ENCODE measurements around the gene URGCP. TPM values are rescaled to one million over a fixed set of nuclear protein-coding genes. Genes with fewer than 3 reads are reported as not detected.
A peak's percentile ranks its signal among the peaks of the same experiment; 100 is the strongest.

Gene URGCP
- total and polyA plus RNA-seq, 5 donors from 2014 or later: 14.6 to 31.0 (median 21.0) TPM

DNA sequence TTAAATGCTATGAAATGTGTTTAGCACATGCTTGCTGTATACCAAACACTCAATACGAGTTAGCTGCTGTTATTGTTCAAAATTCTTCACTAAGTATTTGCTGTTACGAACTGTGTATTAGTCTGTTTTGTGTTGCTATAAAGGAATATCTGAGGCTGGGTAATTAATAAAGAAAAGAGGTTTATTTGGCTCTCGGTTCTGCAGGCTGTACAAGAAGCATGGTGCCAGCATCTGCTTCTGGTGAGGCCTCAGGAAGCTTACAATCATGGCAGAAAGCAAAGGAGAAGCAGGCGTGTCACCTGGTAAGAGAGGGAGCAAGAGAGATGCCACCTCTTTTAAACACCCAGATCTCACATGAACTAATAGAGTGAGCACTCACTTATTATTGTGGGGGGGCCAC lies 21.4 kb upstream of the URGCP start:
- H3K36me3 Mint-ChIP-seq: peaks cover 11% of the 10 kb centered on the region
- no peak for DNase-seq
- H3K4me1 Mint-ChIP-seq: peaks cover 10 to 47% (median 16%) of the 10 kb centered on the region in 4 donors
- peaks cover 0 to 1% (median 0%) of the 10 kb centered on the region in 7 donors for H3K9me3 Mint-ChIP-seq
- Histone ChIP-seq H3K36me3 (ENCODE audit: control insufficient read depth, insufficient read depth, low read length) (no peaks in the 10 kb centered on the region), H3K4me3 (ENCODE audit: low read depth, low read length) (no peak overlapping the region), H3K4me1 (ENCODE audit: control insufficient read depth, insufficient read depth, low read length, poor library complexity, severe bottlenecking) (peaks cover 14% of the 10 kb centered on the region), H3K9me3 (ENCODE audit: control insufficient read depth in 2 of 2, low read length in 2 of 2) (no peaks in the 10 kb centered on the region), H3K27me3 (ENCODE audit: control insufficient read depth, insufficient read depth, low read length) (no peaks in the 10 kb centered on the region), H3K27ac (ENCODE audit: insufficient read depth, low read length, poor library complexity, severe bottlenecking) (peak overlapping the region; percentile 92)
- H3K4me3 Mint-ChIP-seq: peak overlapping the region; percentile 54 to 90 (median 60)
- H3K27ac Mint-ChIP-seq: peak overlapping the region in 2 of 3 donors; percentile 79 to 93
- no peak for ATAC-seq (ENCODE audit: low read depth in 2 of 2)
- no peaks in the 10 kb centered on the region for H3K27me3 Mint-ChIP-seq

- H3K36me3 ChIP-seq (ENCODE audit: control insufficient read depth, insufficient read depth, low read length): no peaks in the 10 kb centered on the region
- peak overlapping the region; percentile 92 for H3K27ac ChIP-seq (ENCODE audit: insufficient read depth, low read length, poor library complexity, severe bottlenecking)
- ATAC-seq (ENCODE audit: low read depth in 2 of 2) (no peak), DNase-seq (no peak)
- no peaks in the 10 kb centered on the region for H3K27me3 ChIP-seq (ENCODE audit: control insufficient read depth, insufficient read depth, low read length)
- H3K9me3 Mint-ChIP-seq: peaks cover 0 to 1% (median 0%) of the 10 kb centered on the region in 7 donors
- H3K4me3 ChIP-seq (ENCODE audit: low read depth, low read length): peak overlapping the region; percentile 90
- H3K4me1 Mint-ChIP-seq: peaks cover 10 to 53% (median 21%) of the 10 kb centered on the region in 4 donors
- peak overlapping the region in 2 of 3 donors; percentile 93 to 95 for H3K27ac Mint-ChIP-seq
- H3K4me3 Mint-ChIP-seq: peak overlapping the region; percentile 90 to 94 (median 90)
- H3K27me3 Mint-ChIP-seq: no peaks in the 10 kb centered on the region
- peaks cover 11% of the 10 kb centered on the region for H3K36me3 Mint-ChIP-seq
- H3K9me3 ChIP-seq (ENCODE audit: control insufficient read depth in 2 of 2, low read length in 2 of 2): no peaks in the 10 kb centered on the region
- H3K4me1 ChIP-seq (ENCODE audit: control insufficient read depth, insufficient read depth, low read length, poor library complexity, severe bottlenecking): peaks cover 14% of the 10 kb centered on the region
These were observed 20.4 kb upstream of the URGCP start for GRCh38 chr7:43926798-43927123.

DNA sequence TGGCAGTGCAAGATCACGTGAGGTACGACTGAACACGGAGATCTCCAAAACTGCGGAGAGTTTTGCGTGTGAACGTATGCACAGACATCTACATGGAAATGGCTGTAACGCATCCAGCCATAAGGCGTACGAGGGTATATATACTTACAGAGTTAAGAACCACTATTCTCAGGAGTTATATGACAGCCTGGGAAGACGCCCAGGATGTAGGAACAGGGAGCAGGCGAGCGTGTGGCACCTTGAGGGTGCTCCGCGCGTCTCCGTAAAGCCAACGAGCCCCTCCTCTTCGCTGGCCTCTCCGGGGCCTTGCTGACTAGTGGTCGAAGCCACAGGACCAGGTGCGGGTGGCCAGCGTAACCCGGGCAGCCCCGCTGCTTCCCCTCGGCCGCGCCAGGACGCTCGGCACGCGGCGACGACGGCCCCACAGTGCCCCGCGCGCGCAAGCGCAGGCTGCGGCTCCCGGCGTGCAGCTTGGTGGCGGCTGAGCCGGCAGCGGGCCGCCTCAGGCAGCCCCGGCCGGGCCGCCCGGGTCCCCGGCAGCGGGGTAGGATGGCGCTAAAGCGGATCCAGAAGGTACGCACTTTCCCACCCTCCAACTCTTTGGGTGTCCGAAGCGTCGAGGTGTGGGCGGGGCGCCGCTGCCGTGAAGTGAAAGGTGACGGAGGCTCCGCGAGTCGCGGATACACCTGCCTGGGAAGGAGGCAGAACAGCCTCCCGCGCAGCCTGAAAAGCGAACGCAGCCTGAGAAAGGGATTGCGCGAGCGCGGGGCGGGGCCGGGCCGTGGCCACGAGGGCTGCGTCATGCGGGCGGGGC lies 19.8 kb upstream of the URGCP start, which contains the start of gene UBE2D4:
Gene UBE2D4 (plus strand): TSS at position 453 of the 814 bp plus-strand sequence. CDS start 97 bp downstream, at position 550.
- Histone ChIP-seq H3K4me3 (ENCODE audit: low read depth, low read length) (peak within 1 kb of the TSS; percentile 90), H3K4me1 (ENCODE audit: control insufficient read depth, insufficient read depth, low read length, poor library complexity, severe bottlenecking) (peaks cover 14% of the 10 kb centered on the region), H3K9me3 (ENCODE audit: control insufficient read depth in 2 of 2, low read length in 2 of 2) (no peaks in the 10 kb centered on the region), H3K27me3 (ENCODE audit: control insufficient read depth, insufficient read depth, low read length) (no peaks in the 10 kb centered on the region), H3K27ac (ENCODE audit: insufficient read depth, low read length, poor library complexity, severe bottlenecking) (peak within 1 kb of the TSS; percentile 92), H3K36me3 (ENCODE audit: control insufficient read depth, insufficient read depth, low read length) (no peaks in the 10 kb centered on the region)
- H3K27me3 Mint-ChIP-seq: no peaks in the 10 kb centered on the region
- peaks cover 11% of the 10 kb centered on the region for H3K36me3 Mint-ChIP-seq
- H3K27ac Mint-ChIP-seq: peak within 1 kb of the TSS; percentile 77 to 95 (median 93)
- H3K4me3 Mint-ChIP-seq: peak within 1 kb of the TSS; percentile 90 to 94 (median 91)
- H3K4me1 Mint-ChIP-seq: peaks cover 10 to 53% (median 23%) of the 10 kb centered on the region in 4 donors
- H3K9me3 Mint-ChIP-seq: peaks cover 0 to 1% (median 0%) of the 10 kb centered on the region in 7 donors
- ATAC-seq (ENCODE audit: low read depth in 2 of 2) (peak; percentile 91), DNase-seq (peak; percentile 80 to 90 (median 89))

- no peaks in the 10 kb centered on the region for H3K27me3 ChIP-seq (ENCODE audit: control insufficient read depth, insufficient read depth, low read length)
- H3K9me3 ChIP-seq (ENCODE audit: control insufficient read depth in 2 of 2, low read length in 2 of 2): no peaks in the 10 kb centered on the region
- peaks cover 14% of the 10 kb centered on the region for H3K4me1 ChIP-seq (ENCODE audit: control insufficient read depth, insufficient read depth, low read length, poor library complexity, severe bottlenecking)
- Mint-ChIP-seq H3K27ac (peak overlapping the region in 1 of 3 donors; percentile 89), H3K27me3 (no peaks in the 10 kb centered on the region), H3K9me3 (peaks cover 0 to 1% (median 0%) of the 10 kb centered on the region in 7 donors), H3K36me3 (peaks cover 24% of the 10 kb centered on the region), H3K4me3 (no peak overlapping the region), H3K4me1 (peaks cover 14 to 50% (median 24%) of the 10 kb centered on the region in 4 donors)
- H3K4me3 ChIP-seq (ENCODE audit: low read depth, low read length): no peak overlapping the region
- H3K27ac ChIP-seq (ENCODE audit: insufficient read depth, low read length, poor library complexity, severe bottlenecking): no peak overlapping the region
- H3K36me3 ChIP-seq (ENCODE audit: control insufficient read depth, insufficient read depth, low read length): peaks cover 7% of the 10 kb centered on the region
- DNase-seq: no peak
- ATAC-seq (ENCODE audit: low read depth in 2 of 2): no peak
These were observed 16.3 kb upstream of the URGCP start for GRCh38 chr7:43922726-43923125.

DNA sequence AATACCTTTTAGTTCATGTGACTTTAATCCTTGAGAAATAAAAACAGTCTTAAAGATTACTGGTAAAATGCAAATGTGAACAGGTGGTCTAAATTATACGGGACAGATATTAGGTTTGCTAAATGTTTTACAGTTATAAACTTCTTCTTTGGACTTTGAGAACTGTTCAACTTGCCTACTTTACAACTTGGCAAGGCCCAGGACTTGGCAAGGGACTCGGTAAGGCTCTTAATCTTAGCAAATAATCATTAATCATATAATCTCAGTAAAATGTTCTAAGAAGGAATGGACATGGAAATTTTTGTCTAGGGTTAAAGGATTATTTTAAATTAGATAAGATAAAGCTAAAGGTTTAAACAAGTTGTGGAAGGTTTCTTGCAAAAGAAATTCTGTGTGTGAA lies 15.0 kb upstream of the URGCP start:
- DNase-seq: no peak
- Mint-ChIP-seq H3K27ac (no peak overlapping the region), H3K4me1 (peaks cover 14 to 39% (median 23%) of the 10 kb centered on the region in 4 donors), H3K27me3 (no peaks in the 10 kb centered on the region), H3K9me3 (peaks cover 0 to 1% (median 0%) of the 10 kb centered on the region in 7 donors), H3K4me3 (no peak overlapping the region), H3K36me3 (peaks cover 24% of the 10 kb centered on the region)
- Histone ChIP-seq H3K9me3 (ENCODE audit: control insufficient read depth in 2 of 2, low read length in 2 of 2) (no peaks in the 10 kb centered on the region), H3K4me3 (ENCODE audit: low read depth, low read length) (no peak overlapping the region), H3K4me1 (ENCODE audit: control insufficient read depth, insufficient read depth, low read length, poor library complexity, severe bottlenecking) (peaks cover 5% of the 10 kb centered on the region), H3K27ac (ENCODE audit: insufficient read depth, low read length, poor library complexity, severe bottlenecking) (no peak overlapping the region), H3K27me3 (ENCODE audit: control insufficient read depth, insufficient read depth, low read length) (no peaks in the 10 kb centered on the region), H3K36me3 (ENCODE audit: control insufficient read depth, insufficient read depth, low read length) (peaks cover 7% of the 10 kb centered on the region)
- ATAC-seq (ENCODE audit: low read depth in 2 of 2): no peak

DNA sequence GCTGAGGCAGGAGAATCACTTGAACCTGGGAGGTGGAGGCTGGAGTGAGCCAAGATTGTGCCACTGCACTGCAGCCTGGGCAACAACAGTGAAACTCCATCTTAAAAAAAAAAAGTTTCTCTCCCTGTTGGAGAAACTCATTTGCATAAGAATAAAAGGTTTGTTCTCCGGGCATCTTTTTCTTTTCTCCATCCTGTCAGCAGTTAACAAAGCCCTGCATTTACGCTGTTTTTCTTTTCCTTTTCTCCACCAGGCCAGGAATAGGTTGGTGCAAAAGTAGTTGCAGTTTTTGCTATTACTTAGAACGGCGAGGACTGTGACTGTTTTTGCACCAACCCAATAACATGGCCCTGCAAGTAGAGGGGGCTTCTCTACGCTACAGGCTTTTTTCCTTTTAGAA lies 9.5 kb upstream of the URGCP start:
- Mint-ChIP-seq H3K4me3 (no peak overlapping the region), H3K4me1 (peaks cover 3 to 8% (median 4%) of the 10 kb centered on the region in 4 donors), H3K9me3 (peaks cover 0 to 2% (median 0%) of the 10 kb centered on the region in 7 donors), H3K36me3 (peaks cover 20% of the 10 kb centered on the region), H3K27me3 (no peaks in the 10 kb centered on the region), H3K27ac (no peak overlapping the region)
- Histone ChIP-seq H3K27ac (ENCODE audit: insufficient read depth, low read length, poor library complexity, severe bottlenecking) (no peak overlapping the region), H3K4me3 (ENCODE audit: low read depth, low read length) (no peak overlapping the region), H3K27me3 (ENCODE audit: control insufficient read depth, insufficient read depth, low read length) (no peaks in the 10 kb centered on the region), H3K4me1 (ENCODE audit: control insufficient read depth, insufficient read depth, low read length, poor library complexity, severe bottlenecking) (no peaks in the 10 kb centered on the region), H3K36me3 (ENCODE audit: control insufficient read depth, insufficient read depth, low read length) (peaks cover 7% of the 10 kb centered on the region), H3K9me3 (ENCODE audit: control insufficient read depth in 2 of 2, low read length in 2 of 2) (no peaks in the 10 kb centered on the region)
- no peak for DNase-seq
- no peak for ATAC-seq (ENCODE audit: low read depth in 2 of 2)

- no peaks in the 10 kb centered on the region for H3K9me3 ChIP-seq (ENCODE audit: control insufficient read depth in 2 of 2, low read length in 2 of 2)
- Mint-ChIP-seq H3K4me3 (no peak overlapping the region), H3K4me1 (peaks cover 0 to 5% (median 4%) of the 10 kb centered on the region in 4 donors), H3K36me3 (peaks cover 14% of the 10 kb centered on the region), H3K27me3 (no peaks in the 10 kb centered on the region), H3K9me3 (peaks cover 0 to 3% (median 0%) of the 10 kb centered on the region in 7 donors), H3K27ac (no peak overlapping the region)
- no peak for DNase-seq
- no peak overlapping the region for H3K27ac ChIP-seq (ENCODE audit: insufficient read depth, low read length, poor library complexity, severe bottlenecking)
- no peak for ATAC-seq (ENCODE audit: low read depth in 2 of 2)
- no peak overlapping the region for H3K4me3 ChIP-seq (ENCODE audit: low read depth, low read length)
- H3K4me1 ChIP-seq (ENCODE audit: control insufficient read depth, insufficient read depth, low read length, poor library complexity, severe bottlenecking): no peaks in the 10 kb centered on the region
- peaks cover 7% of the 10 kb centered on the region for H3K36me3 ChIP-seq (ENCODE audit: control insufficient read depth, insufficient read depth, low read length)
- no peaks in the 10 kb centered on the region for H3K27me3 ChIP-seq (ENCODE audit: control insufficient read depth, insufficient read depth, low read length)
These were observed 8.4 kb upstream of the URGCP start for GRCh38 chr7:43914795-43915194.

All from CD4-positive, CD25-positive, alpha-beta regulatory T cell (primary cell).